KMS-11 (cell line): Measurements from ENCODE around the gene POLE.

Source experiments
- H2AFZ ChIP-seq: fragments of 200-600 bp; sonication (generic); 2 replicates; pipeline ENCODE4 v1.6.1; 2016; ENCODE audit warnings: antibody characterized with exemption, mixed run types, low read depth
- H3K27ac ChIP-seq: fragments of 200-600 bp; sonication (generic); 2 replicates; pipeline ENCODE4 v1.6.1; 2016; ENCODE audit warnings: mild to moderate bottlenecking, mixed run types
- H3K27me3 ChIP-seq: fragments of 200-600 bp; sonication (generic); 2 replicates; pipeline ENCODE4 v1.6.1; 2017; ENCODE audit warnings: mild to moderate bottlenecking, low read depth, mixed run types, moderate library complexity; ENCODE audit not compliant: insufficient read depth
- H3K36me3 ChIP-seq: fragments of 200-600 bp; sonication (generic); 2 replicates; pipeline ENCODE4 v1.6.1; 2017; ENCODE audit warnings: mild to moderate bottlenecking, mixed run types; ENCODE audit not compliant: insufficient read depth
- H3K4me1 ChIP-seq: fragments of 200-600 bp; sonication (generic); 2 replicates; pipeline ENCODE4 v1.6.1; 2016; ENCODE audit warnings: mild to moderate bottlenecking, low read depth, mixed run types; ENCODE audit not compliant: poor library complexity, severe bottlenecking
- H3K4me2 ChIP-seq: fragments of 200-600 bp; sonication (generic); 2 replicates; pipeline ENCODE4 v1.7.0; 2016; ENCODE audit warnings: mild to moderate bottlenecking, mixed run types
- H3K4me3 ChIP-seq: fragments of 200-600 bp; sonication (generic); IDR thresholded peaks from 2 replicates; pipeline ENCODE4 v1.6.1; 2017; ENCODE audit warnings: low read depth, low read length, mixed read lengths; ENCODE audit not compliant: insufficient read depth
- H3K79me2 ChIP-seq: fragments of 200-600 bp; sonication (generic); 2 replicates; pipeline ENCODE4 v1.6.1; 2016; ENCODE audit warnings: low read depth, mixed run types; ENCODE audit not compliant: insufficient read depth
- H3K9ac ChIP-seq: fragments of 200-600 bp; sonication (generic); 2 replicates; pipeline ENCODE4 v1.6.1; 2016; ENCODE audit warnings: mild to moderate bottlenecking, mixed run types
- H4K20me1 ChIP-seq: fragments of 200-600 bp; sonication (generic); 2 replicates; pipeline ENCODE4 v1.6.1; 2016; ENCODE audit warnings: mild to moderate bottlenecking, mixed run types; ENCODE audit not compliant: insufficient read depth
- TF ChIP-seq, protein P1 (sequence below): fragments of 200-600 bp; sonication (generic); conservative IDR thresholded peaks from 2 replicates; pipeline ENCODE4 v1.6.1; 2017; ENCODE audit warnings: low read depth, mild to moderate bottlenecking, antibody characterized with exemption, low read length, moderate library complexity, mixed read lengths

The POLE gene

GRCh38 chr12:132710405-132711079 lies 23.4 kb upstream of the POLE start, which contains the start of gene PGAM5:
PGAM5 (plus strand) TSS chr12:132710842; CDS start chr12:132710877, 35 bp downstream.
- Histone ChIP-seq H2AFZ (peak within 1 kb of the TSS; percentile 61), H3K4me3 (no peak within 1 kb of the TSS), H3K9ac (peak within 1 kb of the TSS; percentile 53; the same call in 1 of the 2 replicates), H4K20me1 (no peaks in the 10 kb centered on the region), H3K4me2 (peak within 1 kb of the TSS; percentile 42), H3K4me1 (no peaks in the 10 kb centered on the region), H3K36me3 (no peaks in the 10 kb centered on the region), H3K79me2 (peaks cover 37% of the 10 kb centered on the region), H3K27me3 (no peaks in the 10 kb centered on the region), H3K27ac (peak within 1 kb of the TSS; percentile 57)
- TF ChIP-seq, protein P1, sequence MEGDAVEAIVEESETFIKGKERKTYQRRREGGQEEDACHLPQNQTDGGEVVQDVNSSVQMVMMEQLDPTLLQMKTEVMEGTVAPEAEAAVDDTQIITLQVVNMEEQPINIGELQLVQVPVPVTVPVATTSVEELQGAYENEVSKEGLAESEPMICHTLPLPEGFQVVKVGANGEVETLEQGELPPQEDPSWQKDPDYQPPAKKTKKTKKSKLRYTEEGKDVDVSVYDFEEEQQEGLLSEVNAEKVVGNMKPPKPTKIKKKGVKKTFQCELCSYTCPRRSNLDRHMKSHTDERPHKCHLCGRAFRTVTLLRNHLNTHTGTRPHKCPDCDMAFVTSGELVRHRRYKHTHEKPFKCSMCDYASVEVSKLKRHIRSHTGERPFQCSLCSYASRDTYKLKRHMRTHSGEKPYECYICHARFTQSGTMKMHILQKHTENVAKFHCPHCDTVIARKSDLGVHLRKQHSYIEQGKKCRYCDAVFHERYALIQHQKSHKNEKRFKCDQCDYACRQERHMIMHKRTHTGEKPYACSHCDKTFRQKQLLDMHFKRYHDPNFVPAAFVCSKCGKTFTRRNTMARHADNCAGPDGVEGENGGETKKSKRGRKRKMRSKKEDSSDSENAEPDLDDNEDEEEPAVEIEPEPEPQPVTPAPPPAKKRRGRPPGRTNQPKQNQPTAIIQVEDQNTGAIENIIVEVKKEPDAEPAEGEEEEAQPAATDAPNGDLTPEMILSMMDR, result no peak

DNA sequence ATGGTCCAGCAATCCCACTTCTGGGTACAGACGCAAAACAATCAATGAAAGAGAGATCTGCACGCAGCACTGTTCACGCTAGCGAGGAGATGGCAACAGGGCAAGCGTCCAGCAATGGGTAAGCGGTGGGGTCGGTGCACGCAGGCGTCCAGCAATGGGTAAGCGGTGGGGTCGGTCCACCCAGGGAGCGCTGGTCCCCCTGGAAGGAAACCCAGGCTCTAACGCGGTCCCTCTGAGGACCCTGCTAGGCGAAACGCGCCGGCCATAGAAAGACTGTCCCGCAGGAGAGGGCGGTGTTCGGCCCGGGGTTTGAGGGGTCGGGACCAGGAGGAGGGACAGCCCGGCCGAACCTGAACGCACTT lies 22.9 kb upstream of the POLE start:
- H3K27ac ChIP-seq, result peak overlapping the region; percentile 57
- H4K20me1 ChIP-seq, result no peaks in the 10 kb centered on the region
- peak overlapping the region; percentile 53; the same call in 1 of the 2 replicates for H3K9ac ChIP-seq
- TF ChIP-seq, protein P1, result no peak
- peak overlapping the region; percentile 61 for H2AFZ ChIP-seq
- no peaks in the 10 kb centered on the region for H3K27me3 ChIP-seq
- peak overlapping the region; percentile 42; the same call in 1 of the 2 replicates for H3K4me2 ChIP-seq
- no peak overlapping the region for H3K4me3 ChIP-seq
- no peaks in the 10 kb centered on the region for H3K4me1 ChIP-seq
- no peaks in the 10 kb centered on the region for H3K36me3 ChIP-seq
- peaks cover 37% of the 10 kb centered on the region for H3K79me2 ChIP-seq

GRCh38 chr12:132708150-132708549 lies 21.0 kb upstream of the POLE start:
- H3K27me3 ChIP-seq, result no peaks in the 10 kb centered on the region
- peaks cover 20% of the 10 kb centered on the region for H3K79me2 ChIP-seq
- no peaks in the 10 kb centered on the region for H4K20me1 ChIP-seq
- no peaks in the 10 kb centered on the region for H3K4me1 ChIP-seq
- TF ChIP-seq, protein P1, result no peak
- no peak overlapping the region for H2AFZ ChIP-seq
- H3K4me2 ChIP-seq, result no peak overlapping the region
- no peak overlapping the region for H3K27ac ChIP-seq
- no peak overlapping the region for H3K9ac ChIP-seq
- no peaks in the 10 kb centered on the region for H3K36me3 ChIP-seq
- H3K4me3 ChIP-seq, result no peak overlapping the region

DNA sequence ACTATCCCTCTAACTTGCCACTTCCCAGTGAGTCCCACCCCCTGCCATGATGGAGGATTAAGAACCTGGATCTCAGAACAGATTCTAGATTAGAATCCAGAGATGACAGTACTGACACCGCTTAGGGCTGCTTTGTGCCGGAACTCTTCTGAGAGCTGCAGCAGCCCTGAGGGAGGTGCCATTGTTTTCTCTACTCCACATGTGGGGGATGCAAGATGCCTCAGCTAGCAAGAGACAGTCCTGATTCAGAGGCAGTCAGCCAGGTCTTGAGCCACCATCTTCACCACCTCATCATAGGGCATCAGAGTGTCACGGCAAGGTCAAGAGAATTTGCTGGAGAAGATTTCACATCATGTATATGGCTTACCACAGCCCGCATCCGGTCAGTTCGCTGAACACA lies 20.1 kb upstream of the POLE start:
- no peak overlapping the region for H3K4me3 ChIP-seq
- no peak overlapping the region for H3K4me2 ChIP-seq
- H3K36me3 ChIP-seq, result no peaks in the 10 kb centered on the region
- no peaks in the 10 kb centered on the region for H3K27me3 ChIP-seq
- H3K9ac ChIP-seq, result no peak overlapping the region
- H3K27ac ChIP-seq, result no peak overlapping the region
- no peaks in the 10 kb centered on the region for H4K20me1 ChIP-seq
- no peaks in the 10 kb centered on the region for H3K4me1 ChIP-seq
- peaks cover 11% of the 10 kb centered on the region for H3K79me2 ChIP-seq
- TF ChIP-seq, protein P1, result no peak
- H2AFZ ChIP-seq, result no peak overlapping the region
